ENCODE measurements around the gene PDGFRB. TPM values are rescaled to one million over a fixed set of nuclear protein-coding genes. Genes with fewer than 3 reads are reported as not detected.

PDGFRB gene
- total and polyA plus RNA-seq, 2 donors (not counting 1 experiment from before 2014, with no cell fraction given): 231 to 347 TPM

DNA sequence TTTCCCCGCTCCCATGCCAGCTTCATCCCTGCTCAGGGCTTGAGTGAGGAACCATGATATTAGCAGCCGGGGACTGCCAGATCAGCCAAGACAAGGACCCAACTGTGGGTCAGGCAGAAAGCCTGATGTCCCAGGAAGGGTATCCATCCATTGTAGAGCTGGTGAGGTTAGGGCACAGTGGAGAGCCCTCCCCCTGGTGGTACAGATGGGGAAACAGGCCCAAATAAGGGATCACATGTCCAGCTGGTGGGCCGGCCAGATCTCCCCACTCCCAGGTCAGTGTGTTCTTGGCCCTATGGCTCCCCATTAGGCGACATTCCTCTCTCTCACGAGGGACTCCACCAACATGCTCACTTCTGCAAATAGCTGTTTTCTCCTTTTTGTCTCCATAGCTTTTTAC is 19.9 kb upstream of the PDGFRB start:
- Histone ChIP-seq H2AFZ (ENCODE audit: low read length) (no peak overlapping the region), H3K27ac (ENCODE audit: insufficient read depth, low read length) (no peak overlapping the region), H3K4me2 (ENCODE audit: extremely low read depth, insufficient read depth, low read length) (no peak overlapping the region), H4K20me1 (ENCODE audit: control insufficient read depth, extremely low read depth, insufficient read depth, low read length) (no peaks in the 10 kb centered on the region), H3K36me3 (ENCODE audit: control insufficient read depth, insufficient read depth, low read length) (no peaks in the 10 kb centered on the region), H3K9me3 (ENCODE audit: control insufficient read depth, insufficient read depth, low read depth, low read length) (no peaks in the 10 kb centered on the region), H3K4me3 (replicated peaks in 1 of 4; ENCODE audit: control extremely low read depth in 1 of 4, insufficient read depth in 1 of 4, low read depth in 3 of 4, low read length in 4 of 4) (no peak overlapping the region), H3K4me1 (ENCODE audit: control insufficient read depth, extremely low read depth, insufficient read depth, low read length) (peaks cover 3% of the 10 kb centered on the region), H3K27me3 (ENCODE audit: control insufficient read depth, insufficient read depth, low read length) (peaks cover 8% of the 10 kb centered on the region), H3K9ac (ENCODE audit: insufficient read depth, low read length) (no peak overlapping the region), H3K79me2 (ENCODE audit: control insufficient read depth, insufficient read depth, low read length) (no peaks in the 10 kb centered on the region)
- DNase-seq (ENCODE audit: low read depth in 2 of 2): peak in 1 of 2 donors; percentile 26
- TF ChIP-seq, protein P1, sequence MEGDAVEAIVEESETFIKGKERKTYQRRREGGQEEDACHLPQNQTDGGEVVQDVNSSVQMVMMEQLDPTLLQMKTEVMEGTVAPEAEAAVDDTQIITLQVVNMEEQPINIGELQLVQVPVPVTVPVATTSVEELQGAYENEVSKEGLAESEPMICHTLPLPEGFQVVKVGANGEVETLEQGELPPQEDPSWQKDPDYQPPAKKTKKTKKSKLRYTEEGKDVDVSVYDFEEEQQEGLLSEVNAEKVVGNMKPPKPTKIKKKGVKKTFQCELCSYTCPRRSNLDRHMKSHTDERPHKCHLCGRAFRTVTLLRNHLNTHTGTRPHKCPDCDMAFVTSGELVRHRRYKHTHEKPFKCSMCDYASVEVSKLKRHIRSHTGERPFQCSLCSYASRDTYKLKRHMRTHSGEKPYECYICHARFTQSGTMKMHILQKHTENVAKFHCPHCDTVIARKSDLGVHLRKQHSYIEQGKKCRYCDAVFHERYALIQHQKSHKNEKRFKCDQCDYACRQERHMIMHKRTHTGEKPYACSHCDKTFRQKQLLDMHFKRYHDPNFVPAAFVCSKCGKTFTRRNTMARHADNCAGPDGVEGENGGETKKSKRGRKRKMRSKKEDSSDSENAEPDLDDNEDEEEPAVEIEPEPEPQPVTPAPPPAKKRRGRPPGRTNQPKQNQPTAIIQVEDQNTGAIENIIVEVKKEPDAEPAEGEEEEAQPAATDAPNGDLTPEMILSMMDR (conservative IDR thresholded peaks at IDR 0.05 in 1 of 2, IDR thresholded peaks at IDR 0.05 in 1 of 2; ENCODE audit: low read depth in 1 of 2, low read length in 2 of 2): peak; percentile 45 to 59
- no peak for TF ChIP-seq EZH2 (IDR thresholded peaks at IDR 0.05; ENCODE audit: low read length, missing control alignments)

DNA sequence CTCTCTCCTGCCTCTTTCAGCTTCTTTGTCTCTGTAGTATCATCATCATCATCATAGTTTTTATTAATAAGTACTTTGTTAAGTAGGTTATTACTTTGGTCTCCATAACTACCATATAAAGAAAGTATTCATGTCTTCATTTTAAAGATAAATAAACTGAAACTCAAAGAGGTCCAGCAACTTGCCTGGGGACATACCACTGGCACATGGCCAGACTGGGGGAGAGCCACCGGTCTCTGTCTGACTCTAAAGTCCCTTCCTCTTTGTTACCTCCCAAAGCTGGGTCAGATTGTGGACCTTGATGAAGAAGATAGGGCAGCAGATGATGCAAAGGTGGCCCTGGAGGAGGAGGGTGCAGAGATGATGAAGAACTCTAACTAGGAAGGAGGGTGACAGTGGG is 19.4 kb upstream of the PDGFRB start:
- Histone ChIP-seq H3K36me3 (ENCODE audit: control insufficient read depth, insufficient read depth, low read length) (no peaks in the 10 kb centered on the region), H3K4me1 (ENCODE audit: control insufficient read depth, extremely low read depth, insufficient read depth, low read length) (no peaks in the 10 kb centered on the region), H3K79me2 (ENCODE audit: control insufficient read depth, insufficient read depth, low read length) (no peaks in the 10 kb centered on the region), H2AFZ (ENCODE audit: low read length) (no peak overlapping the region), H3K27me3 (ENCODE audit: control insufficient read depth, insufficient read depth, low read length) (peaks cover 12% of the 10 kb centered on the region), H3K27ac (ENCODE audit: insufficient read depth, low read length) (no peak overlapping the region), H3K4me3 (replicated peaks in 1 of 4; ENCODE audit: control extremely low read depth in 1 of 4, insufficient read depth in 1 of 4, low read depth in 3 of 4, low read length in 4 of 4) (no peak overlapping the region), H4K20me1 (ENCODE audit: control insufficient read depth, extremely low read depth, insufficient read depth, low read length) (no peaks in the 10 kb centered on the region), H3K9me3 (ENCODE audit: control insufficient read depth, insufficient read depth, low read depth, low read length) (no peaks in the 10 kb centered on the region), H3K4me2 (ENCODE audit: extremely low read depth, insufficient read depth, low read length) (no peak overlapping the region), H3K9ac (ENCODE audit: insufficient read depth, low read length) (no peak overlapping the region)
- DNase-seq (ENCODE audit: low read depth in 2 of 2): no peak
- TF ChIP-seq, protein P1 (conservative IDR thresholded peaks at IDR 0.05 in 1 of 2, IDR thresholded peaks at IDR 0.05 in 1 of 2; ENCODE audit: low read depth in 1 of 2, low read length in 2 of 2): no peak
- no peak for TF ChIP-seq EZH2 (IDR thresholded peaks at IDR 0.05; ENCODE audit: low read length, missing control alignments)

DNA sequence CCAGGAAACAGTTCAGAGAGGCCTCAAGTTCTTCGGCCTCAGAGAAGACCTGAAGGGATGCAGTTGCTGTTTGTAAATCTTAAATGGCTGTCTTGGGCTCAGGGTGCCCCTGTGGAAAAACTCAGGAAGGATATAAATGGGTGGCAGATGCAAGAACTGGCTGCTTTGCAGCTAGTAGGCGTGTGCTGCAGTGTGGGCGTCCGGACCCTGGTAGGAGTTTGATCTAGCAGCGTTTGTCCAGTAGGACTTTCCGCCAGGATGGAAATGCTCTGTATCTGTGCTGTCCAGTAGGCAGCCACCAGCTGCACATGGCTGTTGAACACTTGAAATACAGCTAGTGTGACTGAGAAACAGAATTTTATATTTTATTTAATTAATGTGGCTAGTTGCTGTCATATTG is 18.6 kb upstream of the PDGFRB start:
- H3K4me1 ChIP-seq (ENCODE audit: control insufficient read depth, extremely low read depth, insufficient read depth, low read length): no peaks in the 10 kb centered on the region
- no peak for DNase-seq (ENCODE audit: low read depth in 2 of 2)
- TF ChIP-seq EZH2 (IDR thresholded peaks at IDR 0.05; ENCODE audit: low read length, missing control alignments): no peak
- TF ChIP-seq, protein P1 (conservative IDR thresholded peaks at IDR 0.05 in 1 of 2, IDR thresholded peaks at IDR 0.05 in 1 of 2; ENCODE audit: low read depth in 1 of 2, low read length in 2 of 2): no peak

More for the DNA sequence above, 18.6 kb upstream of the PDGFRB start:
- Histone ChIP-seq H3K9ac (ENCODE audit: insufficient read depth, low read length) (no peak overlapping the region), H3K36me3 (ENCODE audit: control insufficient read depth, insufficient read depth, low read length) (no peaks in the 10 kb centered on the region), H4K20me1 (ENCODE audit: control insufficient read depth, extremely low read depth, insufficient read depth, low read length) (no peaks in the 10 kb centered on the region), H3K4me2 (ENCODE audit: extremely low read depth, insufficient read depth, low read length) (no peak overlapping the region), H3K79me2 (ENCODE audit: control insufficient read depth, insufficient read depth, low read length) (no peaks in the 10 kb centered on the region), H3K4me3 (replicated peaks in 1 of 4; ENCODE audit: control extremely low read depth in 1 of 4, insufficient read depth in 1 of 4, low read depth in 3 of 4, low read length in 4 of 4) (no peak overlapping the region), H3K27me3 (ENCODE audit: control insufficient read depth, insufficient read depth, low read length) (peaks cover 19% of the 10 kb centered on the region), H2AFZ (ENCODE audit: low read length) (no peak overlapping the region), H3K27ac (ENCODE audit: insufficient read depth, low read length) (no peak overlapping the region), H3K9me3 (ENCODE audit: control insufficient read depth, insufficient read depth, low read depth, low read length) (no peaks in the 10 kb centered on the region)

Measured in fibroblast of lung (primary cell).